Epithelial cell of esophagus (primary cell): ENCODE measurements around the gene FARS2.
A peak's percentile ranks its signal among the peaks of the same experiment; 100 is the strongest.

Source experiments
- DNase-seq: peaks from one replicate; pipeline ENCODE4 v3.0.0; 2010; ENCODE audit warnings: low read depth
- H3K4me3 ChIP-seq: 2 replicates; pipeline ENCODE4 v1.5.1; 2011; ENCODE audit warnings: mild to moderate bottlenecking, low read length, control low read depth
- TF ChIP-seq, protein P1 (sequence below): IDR thresholded peaks from 2 replicates; pipeline ENCODE4 v1.5.1; 2011; ENCODE audit warnings: low read depth, mild to moderate bottlenecking, low read length, control low read depth, inconsistent platforms; ENCODE audit not compliant: insufficient read depth; ENCODE audit errors: missing control alignments

The FARS2 gene

GRCh38 chr6:5260661-5261544 lies at the start of gene FARS2, which contains the start of gene LYRM4:
FARS2 (plus strand) TSS chr6:5261513.
LYRM4 (minus strand) TSS chr6:5260950; CDS start chr6:5260733, 217 bp downstream.
- DNase-seq = peak; percentile 93
- TF ChIP-seq, protein P1, sequence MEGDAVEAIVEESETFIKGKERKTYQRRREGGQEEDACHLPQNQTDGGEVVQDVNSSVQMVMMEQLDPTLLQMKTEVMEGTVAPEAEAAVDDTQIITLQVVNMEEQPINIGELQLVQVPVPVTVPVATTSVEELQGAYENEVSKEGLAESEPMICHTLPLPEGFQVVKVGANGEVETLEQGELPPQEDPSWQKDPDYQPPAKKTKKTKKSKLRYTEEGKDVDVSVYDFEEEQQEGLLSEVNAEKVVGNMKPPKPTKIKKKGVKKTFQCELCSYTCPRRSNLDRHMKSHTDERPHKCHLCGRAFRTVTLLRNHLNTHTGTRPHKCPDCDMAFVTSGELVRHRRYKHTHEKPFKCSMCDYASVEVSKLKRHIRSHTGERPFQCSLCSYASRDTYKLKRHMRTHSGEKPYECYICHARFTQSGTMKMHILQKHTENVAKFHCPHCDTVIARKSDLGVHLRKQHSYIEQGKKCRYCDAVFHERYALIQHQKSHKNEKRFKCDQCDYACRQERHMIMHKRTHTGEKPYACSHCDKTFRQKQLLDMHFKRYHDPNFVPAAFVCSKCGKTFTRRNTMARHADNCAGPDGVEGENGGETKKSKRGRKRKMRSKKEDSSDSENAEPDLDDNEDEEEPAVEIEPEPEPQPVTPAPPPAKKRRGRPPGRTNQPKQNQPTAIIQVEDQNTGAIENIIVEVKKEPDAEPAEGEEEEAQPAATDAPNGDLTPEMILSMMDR = no peak
- H3K4me3 ChIP-seq = peak within 1 kb of the TSS; percentile 66

DNA sequence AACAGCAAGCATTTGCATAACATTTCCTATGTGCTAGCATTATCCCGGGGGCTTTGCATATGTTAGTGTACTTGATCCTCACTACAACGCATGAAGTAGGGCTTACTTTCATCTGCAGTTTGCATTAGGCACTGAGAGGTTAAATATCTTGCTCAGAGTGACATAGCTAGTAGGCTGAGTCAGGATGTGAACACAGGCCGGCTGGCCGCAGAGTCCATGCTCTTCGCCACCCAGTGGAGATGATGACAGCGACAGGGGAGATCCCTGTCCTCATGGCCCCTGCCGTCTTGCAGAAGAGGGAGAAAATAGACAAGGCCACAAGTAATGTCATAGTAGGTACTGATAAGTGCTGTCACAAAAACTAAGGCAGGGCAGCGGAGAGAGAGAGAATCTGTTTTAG lies 47.5 kb upstream of the FARS2 start:
- H3K4me3 ChIP-seq = no peak overlapping the region
- TF ChIP-seq, protein P1 = no peak
- no peak for DNase-seq

- TF ChIP-seq, protein P1 = peak; percentile 89
- DNase-seq = peak; percentile 73
Measured at GRCh38 chr6:5214570-5215052, 46.7 kb upstream of the FARS2 start.

DNA sequence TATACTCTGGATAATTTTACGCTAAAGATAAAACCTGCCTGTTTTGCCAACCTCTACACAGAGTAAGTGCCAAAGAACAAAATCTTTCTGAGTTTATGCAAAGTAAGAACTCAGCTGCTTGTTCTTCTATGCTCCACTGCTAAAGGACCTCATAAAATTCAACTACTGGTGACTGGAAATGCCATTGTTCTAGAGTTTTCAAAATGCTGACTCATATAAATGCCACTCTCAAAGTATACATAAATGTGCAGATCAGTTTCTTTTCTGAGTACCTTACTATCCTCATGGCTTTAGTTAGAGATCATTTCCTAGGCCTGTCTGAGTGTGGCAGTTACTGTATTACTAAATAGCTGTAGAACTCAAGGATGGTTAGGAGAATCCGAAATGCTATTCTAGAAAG lies 46.2 kb upstream of the FARS2 start:
- no peak for DNase-seq
- TF ChIP-seq, protein P1 = no peak
- H3K4me3 ChIP-seq = no peak overlapping the region

More at GRCh38 chr6:5214570-5215052, 46.7 kb upstream of the FARS2 start:
- no peak overlapping the region for H3K4me3 ChIP-seq

DNA sequence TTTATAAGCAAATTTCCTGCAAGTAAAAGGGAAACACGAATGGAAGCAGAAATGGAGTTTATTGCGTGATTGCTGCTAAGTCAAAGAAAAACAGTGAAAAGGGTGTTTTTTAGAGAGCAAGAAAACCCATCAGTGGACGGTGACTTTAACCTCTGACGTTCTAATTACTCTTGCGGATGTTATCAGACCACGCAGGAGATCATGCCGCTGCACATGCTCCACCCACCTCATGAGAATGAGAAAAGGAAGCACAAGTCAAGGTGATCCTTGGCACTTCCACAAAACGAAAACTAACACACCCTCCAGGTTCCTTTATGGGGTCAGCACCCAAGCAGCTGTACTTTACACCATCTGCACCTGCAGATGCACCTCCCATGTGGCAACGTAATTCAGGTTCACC lies 45.5 kb upstream of the FARS2 start:
- no peak overlapping the region for H3K4me3 ChIP-seq
- TF ChIP-seq, protein P1 = no peak
- DNase-seq = no peak

DNA sequence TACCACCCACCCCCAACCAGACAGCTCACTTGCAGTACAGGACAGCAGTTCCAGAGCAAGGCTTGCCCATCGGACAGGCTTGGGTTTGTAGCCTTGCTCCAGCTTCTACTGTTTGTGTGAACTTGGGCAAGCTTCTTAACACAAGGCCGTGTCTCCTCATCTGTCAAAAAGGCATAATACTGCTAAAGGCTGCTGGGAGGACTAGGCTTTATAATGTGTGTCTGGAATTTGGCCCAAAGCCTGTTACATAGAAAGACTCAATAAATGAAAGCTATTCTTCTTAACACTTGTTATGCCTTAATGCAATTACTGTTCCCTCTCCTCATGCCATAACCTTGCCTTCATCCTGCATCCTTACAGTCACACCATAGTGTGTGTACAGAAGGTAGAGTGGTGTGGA lies 44.0 kb upstream of the FARS2 start:
- DNase-seq = no peak
- no peak overlapping the region for H3K4me3 ChIP-seq
- TF ChIP-seq, protein P1 = no peak
